GM12872 (cell line): Measurements from ENCODE around the gene TFEB.

Experiments
- TF ChIP-seq, protein P1 (sequence below): IDR thresholded peaks from 3 replicates; pipeline ENCODE4 v1.5.1; 2011; ENCODE audit warnings: low read depth, mild to moderate bottlenecking, low read length, moderate library complexity; ENCODE audit not compliant: insufficient read depth

TFEB gene

GRCh38 chr6:41685641-41686380 lies 49.6 kb downstream of the TFEB start:
- TF ChIP-seq, protein P1, sequence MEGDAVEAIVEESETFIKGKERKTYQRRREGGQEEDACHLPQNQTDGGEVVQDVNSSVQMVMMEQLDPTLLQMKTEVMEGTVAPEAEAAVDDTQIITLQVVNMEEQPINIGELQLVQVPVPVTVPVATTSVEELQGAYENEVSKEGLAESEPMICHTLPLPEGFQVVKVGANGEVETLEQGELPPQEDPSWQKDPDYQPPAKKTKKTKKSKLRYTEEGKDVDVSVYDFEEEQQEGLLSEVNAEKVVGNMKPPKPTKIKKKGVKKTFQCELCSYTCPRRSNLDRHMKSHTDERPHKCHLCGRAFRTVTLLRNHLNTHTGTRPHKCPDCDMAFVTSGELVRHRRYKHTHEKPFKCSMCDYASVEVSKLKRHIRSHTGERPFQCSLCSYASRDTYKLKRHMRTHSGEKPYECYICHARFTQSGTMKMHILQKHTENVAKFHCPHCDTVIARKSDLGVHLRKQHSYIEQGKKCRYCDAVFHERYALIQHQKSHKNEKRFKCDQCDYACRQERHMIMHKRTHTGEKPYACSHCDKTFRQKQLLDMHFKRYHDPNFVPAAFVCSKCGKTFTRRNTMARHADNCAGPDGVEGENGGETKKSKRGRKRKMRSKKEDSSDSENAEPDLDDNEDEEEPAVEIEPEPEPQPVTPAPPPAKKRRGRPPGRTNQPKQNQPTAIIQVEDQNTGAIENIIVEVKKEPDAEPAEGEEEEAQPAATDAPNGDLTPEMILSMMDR: no peak

- TF ChIP-seq, protein P1: no peak
Observed at GRCh38 chr6:41684311-41685180, 50.9 kb downstream of the TFEB start.

DNA sequence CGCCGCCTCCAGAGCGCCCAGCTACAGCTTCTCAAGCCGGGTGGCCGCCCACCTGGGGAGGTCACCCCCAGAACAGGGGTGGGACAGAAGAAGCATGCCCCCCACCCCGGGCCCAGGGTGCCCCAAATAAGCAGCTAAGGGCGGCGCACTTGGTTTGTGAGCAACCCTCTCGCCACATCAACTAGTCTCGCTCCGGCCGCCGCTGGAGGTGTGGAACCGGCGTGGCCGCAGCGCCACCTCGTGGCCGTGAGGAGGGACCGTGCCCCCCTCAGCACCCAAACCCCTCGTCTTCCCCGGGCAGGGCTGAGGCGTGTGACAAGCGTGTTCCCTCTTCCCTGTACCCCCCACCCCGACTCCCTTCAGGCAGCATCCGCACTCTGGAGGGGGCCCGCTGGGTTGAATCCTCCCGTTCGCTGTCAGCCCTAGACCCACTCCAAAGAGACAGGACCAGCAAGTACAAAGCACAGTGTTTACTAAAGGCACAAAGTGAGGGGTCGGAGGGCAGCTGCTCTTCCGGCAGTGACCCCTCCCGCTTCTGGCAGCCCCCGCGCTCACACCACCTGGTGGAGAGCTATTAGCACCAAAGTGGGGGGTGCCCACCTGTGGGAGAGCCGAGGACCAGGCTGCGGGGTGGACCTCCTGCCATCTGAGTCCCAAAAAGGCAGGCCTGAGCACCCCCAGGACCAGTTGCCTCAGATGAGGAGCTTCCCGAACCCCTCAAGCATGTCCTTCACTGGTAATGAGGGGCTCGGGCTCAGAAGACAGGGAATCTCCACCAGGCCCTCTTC lies 51.7 kb downstream of the TFEB start:
- TF ChIP-seq, protein P1: peak; percentile 95

GRCh38 chr6:41683273-41683522 lies 52.2 kb downstream of the TFEB start:
- TF ChIP-seq, protein P1: no peak

- TF ChIP-seq, protein P1: no peak
Observed at GRCh38 chr6:41682497-41683272, 52.7 kb downstream of the TFEB start.

- TF ChIP-seq, protein P1: peak; percentile 84
Observed at GRCh38 chr6:41682056-41682477, 53.3 kb downstream of the TFEB start.
